SU-DHL-6 (cell line): ENCODE results near the gene MRPL20.

Experiments
- H2AFZ ChIP-seq: fragments of 200-600 bp; sonication (generic); 2 replicates; pipeline ENCODE4 v1.6.1; 2014; ENCODE audit warnings: low read depth, mild to moderate bottlenecking, moderate library complexity, mixed read lengths, antibody characterized with exemption, low read length; ENCODE audit not compliant: severe bottlenecking
- H3F3A ChIP-seq: fragments of 200-600 bp; shearing (Covaris generic); 2 replicates; pipeline ENCODE4 v1.6.0; 2016; ENCODE audit warnings: antibody characterized with exemption, mild to moderate bottlenecking; ENCODE audit not compliant: insufficient read depth
- H3K27ac ChIP-seq: fragments of 200-600 bp; sonication (generic); 2 replicates; pipeline ENCODE4 v1.5.1; 2016; ENCODE audit warnings: low read depth, mild to moderate bottlenecking, low read length, moderate library complexity, mixed read lengths
- H3K27me3 ChIP-seq: fragments of 200-600 bp; sonication (generic), shearing (Covaris generic); 2 replicates; pipeline ENCODE4 v1.6.0; 2014; ENCODE audit warnings: mild to moderate bottlenecking, low read length
- H3K36me3 ChIP-seq: fragments of 200-600 bp; sonication (generic); 2 replicates; pipeline ENCODE4 v1.6.1; 2014; ENCODE audit warnings: mild to moderate bottlenecking, low read length, mixed read lengths
- H3K4me2 ChIP-seq: fragments of 300-600, 200-600 bp; shearing (Covaris generic), sonication (generic); 2 replicates; pipeline ENCODE4 v1.6.0; 2014; ENCODE audit warnings: low read length, low read depth, mild to moderate bottlenecking; ENCODE audit not compliant: poor library complexity, severe bottlenecking
- H3K4me3 ChIP-seq: fragments of 200-600 bp; sonication (generic); 2 replicates; pipeline ENCODE4 v1.5.1; 2014; ENCODE audit warnings: antibody characterized with exemption, low read length, mild to moderate bottlenecking, mixed read lengths; ENCODE audit not compliant: insufficient read depth, poor library complexity, severe bottlenecking
- H3K79me2 ChIP-seq: fragments of 200-600 bp; sonication (generic); 2 replicates; pipeline ENCODE4 v1.6.1; 2014; ENCODE audit warnings: mild to moderate bottlenecking, low read length, moderate library complexity; ENCODE audit not compliant: insufficient read depth
- H3K9ac ChIP-seq: fragments of 200-600 bp; sonication (generic); 2 replicates; pipeline ENCODE4 v1.7.0; 2014; ENCODE audit warnings: mild to moderate bottlenecking, low read length
- H3K9me2 ChIP-seq: fragments of 200-600 bp; sonication (generic); replicated peaks from 2 replicates; pipeline ENCODE4 v1.6.1; 2014; ENCODE audit warnings: low read length; ENCODE audit not compliant: insufficient read depth
- H3K9me3 ChIP-seq: fragments of 200-600 bp; sonication (generic); 2 replicates; pipeline ENCODE4 v1.6.1; 2014; ENCODE audit warnings: low read length, mixed read lengths; ENCODE audit not compliant: insufficient read depth
- H4K20me1 ChIP-seq: fragments of 200-600 bp; sonication (generic); 2 replicates; pipeline ENCODE4 v1.6.1; 2014; ENCODE audit warnings: low read depth, mild to moderate bottlenecking, antibody characterized with exemption, low read length, moderate library complexity, mixed read lengths
- CTCF ChIP-seq: fragments of 200-600 bp; sonication (generic); IDR thresholded peaks from one replicate; pipeline ENCODE4 v1.5.1; 2017; ENCODE audit warnings: antibody characterized with exemption, mild to moderate bottlenecking, low read length, moderate library complexity; ENCODE audit not compliant: insufficient read depth, poor library complexity, severe bottlenecking
- EZH2phosphoT487 ChIP-seq: fragments of 200-600 bp; sonication (generic), shearing (Covaris generic); conservative IDR thresholded peaks from 2 replicates; pipeline ENCODE4 v1.6.1; 2018; ENCODE audit warnings: mild to moderate bottlenecking, antibody characterized with exemption, low read length, moderate library complexity, mixed read lengths

Gene MRPL20

DNA sequence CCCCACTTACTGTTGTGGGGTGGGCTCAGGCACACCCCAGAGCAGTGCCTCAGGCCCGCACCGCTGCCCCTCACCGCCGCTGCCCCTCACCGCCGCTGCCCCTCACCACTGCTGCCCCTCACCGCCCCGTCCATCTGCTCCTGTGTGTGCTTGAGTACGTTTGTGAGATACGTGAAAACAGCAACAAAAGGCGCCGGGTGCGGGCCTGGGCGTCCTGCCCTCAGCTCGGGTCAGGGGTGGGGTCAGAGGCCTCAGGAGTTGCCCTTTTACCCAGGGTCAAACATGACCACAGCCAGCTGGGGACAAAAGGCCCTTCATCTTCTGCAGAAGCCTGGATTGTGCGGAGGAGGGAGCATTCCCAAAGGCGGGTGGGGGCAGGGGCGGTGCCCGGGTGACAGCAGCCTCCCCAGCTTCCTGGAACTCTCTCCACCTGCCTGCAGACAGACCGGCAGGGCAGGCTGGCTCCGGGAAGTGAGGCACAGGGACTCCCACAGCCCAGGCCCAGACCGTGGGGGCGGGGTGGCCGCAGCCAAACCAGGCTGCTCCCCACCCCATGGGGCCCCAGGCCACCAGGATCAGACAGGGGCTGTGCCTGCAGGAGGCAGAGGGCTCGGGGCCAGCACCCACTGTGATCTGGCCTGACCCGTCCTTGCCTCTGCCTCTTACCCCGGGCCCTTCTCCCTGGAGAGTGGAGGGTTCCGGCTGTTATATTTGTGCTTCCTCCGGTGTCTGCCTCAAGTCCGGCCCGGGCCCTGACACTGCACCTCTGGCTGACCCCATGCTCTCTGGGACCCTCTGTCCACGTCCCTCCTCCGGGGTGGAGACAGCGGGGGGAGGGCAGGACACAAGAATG is 26.1 kb upstream of the MRPL20 start:
- H3K79me2 ChIP-seq, result no peaks in the 10 kb centered on the region
- H3K36me3 ChIP-seq, result no peaks in the 10 kb centered on the region
- H3K9me2 ChIP-seq, result no peaks in the 10 kb centered on the region
- no peak overlapping the region for H3K27ac ChIP-seq
- TF ChIP-seq CTCF (no peak), EZH2phosphoT487 (no peak)
- H2AFZ ChIP-seq, result no peak overlapping the region
- H3K27me3 ChIP-seq, result no peaks in the 10 kb centered on the region
- no peaks in the 10 kb centered on the region for H3F3A ChIP-seq
- no peaks in the 10 kb centered on the region for H3K9me3 ChIP-seq
- H3K4me3 ChIP-seq, result no peak overlapping the region
- H3K9ac ChIP-seq, result no peak overlapping the region
- H4K20me1 ChIP-seq, result no peaks in the 10 kb centered on the region
- no peak overlapping the region for H3K4me2 ChIP-seq

DNA sequence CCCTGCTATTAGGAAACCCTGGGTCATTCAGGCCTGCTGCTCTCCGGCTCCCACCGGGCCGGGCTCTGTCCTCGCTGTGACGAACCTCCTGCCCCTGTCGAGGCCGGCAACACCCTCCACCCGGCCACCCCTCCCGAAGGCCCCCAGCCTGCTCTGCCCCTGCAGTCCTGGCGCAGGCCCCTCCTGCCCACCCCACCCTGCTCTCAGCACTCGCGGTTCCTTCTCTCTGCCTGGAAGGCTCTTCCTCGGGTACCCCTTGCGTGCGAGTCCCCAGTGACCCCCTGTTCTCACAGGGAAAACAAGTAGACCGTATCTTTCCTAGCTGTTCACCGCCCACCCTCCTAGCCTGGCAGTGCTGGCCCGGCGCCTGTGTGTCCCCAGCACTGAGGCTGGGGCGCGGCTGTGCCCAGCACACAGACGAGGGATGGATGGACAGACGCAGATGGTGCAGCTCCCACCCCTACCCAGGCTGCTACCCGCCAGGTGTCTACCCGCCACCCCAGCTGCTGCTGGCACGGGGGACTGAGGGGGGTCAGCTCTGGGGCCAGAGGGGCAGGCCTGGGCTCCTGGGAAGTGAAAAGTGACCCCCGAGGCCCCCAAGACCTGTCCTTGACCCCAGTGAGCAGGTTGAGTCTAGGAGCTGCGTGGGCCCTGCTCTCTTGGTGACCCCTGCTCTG is 25.3 kb upstream of the MRPL20 start:
- H3K27me3 ChIP-seq, result no peaks in the 10 kb centered on the region
- H3K4me2 ChIP-seq, result no peak overlapping the region
- TF ChIP-seq CTCF (no peak), EZH2phosphoT487 (no peak)
- H3K27ac ChIP-seq, result no peak overlapping the region
- no peaks in the 10 kb centered on the region for H3F3A ChIP-seq
- H2AFZ ChIP-seq, result no peak overlapping the region
- H3K9ac ChIP-seq, result no peak overlapping the region
- H3K79me2 ChIP-seq, result no peaks in the 10 kb centered on the region
- H3K4me3 ChIP-seq, result no peak overlapping the region
- no peaks in the 10 kb centered on the region for H4K20me1 ChIP-seq
- no peaks in the 10 kb centered on the region for H3K36me3 ChIP-seq
- H3K9me3 ChIP-seq, result no peaks in the 10 kb centered on the region
- H3K9me2 ChIP-seq, result no peaks in the 10 kb centered on the region

GRCh38 chr1:1431845-1432273 is 24.8 kb upstream of the MRPL20 start:
- Histone ChIP-seq H3K4me2 (no peak overlapping the region), H2AFZ (no peak overlapping the region), H3K27me3 (no peaks in the 10 kb centered on the region), H3K27ac (no peak overlapping the region), H3K36me3 (no peaks in the 10 kb centered on the region), H3K79me2 (no peaks in the 10 kb centered on the region), H3K9me2 (no peaks in the 10 kb centered on the region), H3F3A (no peaks in the 10 kb centered on the region), H3K9ac (no peak overlapping the region), H3K4me3 (no peak overlapping the region), H4K20me1 (no peaks in the 10 kb centered on the region), H3K9me3 (no peaks in the 10 kb centered on the region)
- TF ChIP-seq CTCF, result no peak
- TF ChIP-seq EZH2phosphoT487, result no peak
